ENCODE results near the gene TM4SF1. TPM values are rescaled to one million over a fixed set of nuclear protein-coding genes. Genes with fewer than 3 reads are reported as not detected.

The TM4SF1 gene
- polyA plus RNA-seq, 1 of the 3 experiments (the other 2 are of a cell fraction): 209 TPM

DNA sequence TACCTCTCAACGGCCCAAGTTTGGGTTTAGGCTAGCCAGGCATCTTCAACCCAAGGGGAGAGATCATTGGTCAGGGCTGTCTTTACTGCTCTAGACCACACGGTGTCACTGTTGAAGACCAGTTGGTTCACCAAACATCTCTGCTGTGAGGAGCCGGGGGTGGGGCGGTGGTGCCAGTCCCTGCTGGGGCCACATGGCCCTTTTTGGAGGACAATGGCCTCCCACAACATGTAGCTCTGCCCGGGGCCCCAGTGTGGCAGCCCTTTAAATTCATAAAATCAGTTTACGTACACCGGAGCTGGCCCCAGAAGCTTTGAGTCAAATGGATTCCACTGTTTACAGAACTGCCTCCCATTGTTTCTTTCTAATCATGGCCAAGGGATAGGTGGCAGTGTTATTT is 24.9 kb downstream of the TM4SF1 start:
- no peaks in the 10 kb centered on the region for H3K79me2 ChIP-seq (ENCODE audit: insufficient read depth)
- no peaks in the 10 kb centered on the region for H4K20me1 ChIP-seq (ENCODE audit: insufficient read depth)
- no peaks in the 10 kb centered on the region for H3K4me1 ChIP-seq (ENCODE audit: control insufficient read depth in 1 of 2, insufficient read depth in 2 of 2, low read depth in 1 of 2, low read length in 1 of 2)
- no peaks in the 10 kb centered on the region for H3K27me3 ChIP-seq (ENCODE audit: insufficient read depth)
- CTCF ChIA-PET: interaction anchor here (0.6 to 3.7 kb wide), 13 partner anchors 9 to 131 kb away, joined by 3 to 23 read pairs (median 3); no protein-coding TSS in a partner anchor
- H3F3A ChIP-seq (replicated peaks; ENCODE audit: insufficient read depth): no peaks in the 10 kb centered on the region
- 58% methylated on average over 4 of the region's 7 CpGs for WGBS (ENCODE audit: low lambda C conversion rate)
- POLR2A ChIA-PET: no interaction called here
- DNase-seq: peak; percentile 62
- no peaks in the 10 kb centered on the region for H3K36me3 ChIP-seq (replicated peaks in 1 of 2; ENCODE audit: control insufficient read depth in 1 of 2, insufficient read depth in 2 of 2, low read length in 1 of 2)
- H2AFZ ChIP-seq (ENCODE audit: low read depth): no peak overlapping the region
- no peak overlapping the region for H3K4me2 ChIP-seq
- no peak for TF ChIP-seq NFIC (IDR thresholded peaks at IDR 0.05; ENCODE audit: borderline replicate concordance)
- TF ChIP-seq SMC3 (IDR thresholded peaks at IDR 0.05; ENCODE audit: low read depth, low read length): peak; percentile 50
- TF ChIP-seq FOXM1 (IDR thresholded peaks at IDR 0.05; ENCODE audit: low read depth): no peak
- TF ChIP-seq, protein P1, sequence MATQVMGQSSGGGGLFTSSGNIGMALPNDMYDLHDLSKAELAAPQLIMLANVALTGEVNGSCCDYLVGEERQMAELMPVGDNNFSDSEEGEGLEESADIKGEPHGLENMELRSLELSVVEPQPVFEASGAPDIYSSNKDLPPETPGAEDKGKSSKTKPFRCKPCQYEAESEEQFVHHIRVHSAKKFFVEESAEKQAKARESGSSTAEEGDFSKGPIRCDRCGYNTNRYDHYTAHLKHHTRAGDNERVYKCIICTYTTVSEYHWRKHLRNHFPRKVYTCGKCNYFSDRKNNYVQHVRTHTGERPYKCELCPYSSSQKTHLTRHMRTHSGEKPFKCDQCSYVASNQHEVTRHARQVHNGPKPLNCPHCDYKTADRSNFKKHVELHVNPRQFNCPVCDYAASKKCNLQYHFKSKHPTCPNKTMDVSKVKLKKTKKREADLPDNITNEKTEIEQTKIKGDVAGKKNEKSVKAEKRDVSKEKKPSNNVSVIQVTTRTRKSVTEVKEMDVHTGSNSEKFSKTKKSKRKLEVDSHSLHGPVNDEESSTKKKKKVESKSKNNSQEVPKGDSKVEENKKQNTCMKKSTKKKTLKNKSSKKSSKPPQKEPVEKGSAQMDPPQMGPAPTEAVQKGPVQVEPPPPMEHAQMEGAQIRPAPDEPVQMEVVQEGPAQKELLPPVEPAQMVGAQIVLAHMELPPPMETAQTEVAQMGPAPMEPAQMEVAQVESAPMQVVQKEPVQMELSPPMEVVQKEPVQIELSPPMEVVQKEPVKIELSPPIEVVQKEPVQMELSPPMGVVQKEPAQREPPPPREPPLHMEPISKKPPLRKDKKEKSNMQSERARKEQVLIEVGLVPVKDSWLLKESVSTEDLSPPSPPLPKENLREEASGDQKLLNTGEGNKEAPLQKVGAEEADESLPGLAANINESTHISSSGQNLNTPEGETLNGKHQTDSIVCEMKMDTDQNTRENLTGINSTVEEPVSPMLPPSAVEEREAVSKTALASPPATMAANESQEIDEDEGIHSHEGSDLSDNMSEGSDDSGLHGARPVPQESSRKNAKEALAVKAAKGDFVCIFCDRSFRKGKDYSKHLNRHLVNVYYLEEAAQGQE (IDR thresholded peaks at IDR 0.05; ENCODE audit: low read depth, low read length): no peak
- peak; percentile 69 for TF ChIP-seq RAD21 (IDR thresholded peaks at IDR 0.05; ENCODE audit: low read length)
- TF ChIP-seq GATA2 (CRISPR knock-in tag; IDR thresholded peaks at IDR 0.05): no peak
- TF ChIP-seq, protein P2, sequence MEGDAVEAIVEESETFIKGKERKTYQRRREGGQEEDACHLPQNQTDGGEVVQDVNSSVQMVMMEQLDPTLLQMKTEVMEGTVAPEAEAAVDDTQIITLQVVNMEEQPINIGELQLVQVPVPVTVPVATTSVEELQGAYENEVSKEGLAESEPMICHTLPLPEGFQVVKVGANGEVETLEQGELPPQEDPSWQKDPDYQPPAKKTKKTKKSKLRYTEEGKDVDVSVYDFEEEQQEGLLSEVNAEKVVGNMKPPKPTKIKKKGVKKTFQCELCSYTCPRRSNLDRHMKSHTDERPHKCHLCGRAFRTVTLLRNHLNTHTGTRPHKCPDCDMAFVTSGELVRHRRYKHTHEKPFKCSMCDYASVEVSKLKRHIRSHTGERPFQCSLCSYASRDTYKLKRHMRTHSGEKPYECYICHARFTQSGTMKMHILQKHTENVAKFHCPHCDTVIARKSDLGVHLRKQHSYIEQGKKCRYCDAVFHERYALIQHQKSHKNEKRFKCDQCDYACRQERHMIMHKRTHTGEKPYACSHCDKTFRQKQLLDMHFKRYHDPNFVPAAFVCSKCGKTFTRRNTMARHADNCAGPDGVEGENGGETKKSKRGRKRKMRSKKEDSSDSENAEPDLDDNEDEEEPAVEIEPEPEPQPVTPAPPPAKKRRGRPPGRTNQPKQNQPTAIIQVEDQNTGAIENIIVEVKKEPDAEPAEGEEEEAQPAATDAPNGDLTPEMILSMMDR (IDR thresholded peaks at IDR 0.05): peak; percentile 66
- H3K9me2 ChIP-seq: no peaks in the 10 kb centered on the region
- no peak overlapping the region for H3K27ac ChIP-seq (ENCODE audit: low read depth in 2 of 2, low read length in 1 of 2)
- H3K9me3 ChIP-seq: no peaks in the 10 kb centered on the region
- H3K9ac ChIP-seq: no peak overlapping the region
- no peak overlapping the region for H3K4me3 ChIP-seq (ENCODE audit: low read depth in 2 of 2, low read length in 1 of 2)

DNA sequence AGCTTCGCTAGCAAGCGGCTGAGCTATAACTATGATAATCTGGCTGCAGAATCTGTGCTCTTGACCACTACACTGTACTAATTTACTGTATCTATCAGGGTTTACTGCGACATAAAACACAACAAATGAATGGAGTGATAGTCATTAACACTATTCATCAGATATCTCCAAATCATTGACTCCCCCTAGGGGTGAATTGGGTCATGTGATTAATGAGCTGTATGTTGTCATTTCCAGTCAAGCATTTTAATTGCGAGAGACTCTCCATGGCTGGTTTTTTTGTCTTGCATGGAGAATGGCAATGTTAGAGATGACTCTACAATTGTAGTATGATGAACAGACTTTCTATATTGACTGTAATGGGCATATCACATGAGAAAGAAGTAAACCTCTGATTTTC is 33.5 kb downstream of the TM4SF1 start:
- H3K9ac ChIP-seq: no peak overlapping the region
- no peak overlapping the region for H3K4me3 ChIP-seq (ENCODE audit: low read depth in 2 of 2, low read length in 1 of 2)
- H3K4me1 ChIP-seq (ENCODE audit: control insufficient read depth in 1 of 2, insufficient read depth in 2 of 2, low read depth in 1 of 2, low read length in 1 of 2): peaks cover 0 to 26% of the 10 kb centered on the region in 2 experiments; a peak in 3 of 4 replicates
- H2AFZ ChIP-seq (ENCODE audit: low read depth): no peak overlapping the region
- H3F3A ChIP-seq (replicated peaks; ENCODE audit: insufficient read depth): peaks cover 26% of the 10 kb centered on the region
- CTCF ChIA-PET: interaction anchor here (0.6 to 1.2 kb wide), 3 partner anchors 9 to 223 kb away, joined by 3 to 4 read pairs (median 4); no protein-coding TSS in a partner anchor
- H3K27me3 ChIP-seq (ENCODE audit: insufficient read depth): no peaks in the 10 kb centered on the region
- H3K27ac ChIP-seq (ENCODE audit: low read depth in 2 of 2, low read length in 1 of 2): no peak overlapping the region
- no peak overlapping the region for H3K4me2 ChIP-seq
- 0 out of 2 replicates have a peak, but pooled peaks cover 5% of the 10 kb centered on the region for H3K9me2 ChIP-seq
- TF ChIP-seq FOXM1 (IDR thresholded peaks at IDR 0.05; ENCODE audit: low read depth) (no peak), FOXJ3 (CRISPR knock-in tag; IDR thresholded peaks at IDR 0.05) (no peak), TAF1 (IDR thresholded peaks at IDR 0.05; ENCODE audit: borderline replicate concordance, low read depth, low read length) (no peak), CHD2 (IDR thresholded peaks at IDR 0.05; ENCODE audit: low read length, partially characterized antibody) (no peak), RFX5 (IDR thresholded peaks at IDR 0.05; ENCODE audit: low read length) (no peak)
- TF ChIP-seq, protein P2 (IDR thresholded peaks at IDR 0.05): peak; percentile 32; the same call in 1 of the 2 replicates
- H4K20me1 ChIP-seq (ENCODE audit: insufficient read depth): no peaks in the 10 kb centered on the region
- POLR2A ChIA-PET: no interaction called here
- no peaks in the 10 kb centered on the region for H3K36me3 ChIP-seq (replicated peaks in 1 of 2; ENCODE audit: control insufficient read depth in 1 of 2, insufficient read depth in 2 of 2, low read length in 1 of 2)
- peak; percentile 10 for DNase-seq
- no peaks in the 10 kb centered on the region for H3K9me3 ChIP-seq
- 89% methylated on average over 4 of the region's 4 CpGs for WGBS (ENCODE audit: low lambda C conversion rate)
- no peaks in the 10 kb centered on the region for H3K79me2 ChIP-seq (ENCODE audit: insufficient read depth)
